IMR-90 (cell line): Measurements from ENCODE around the gene SLC25A2. TPM values are rescaled to one million over a fixed set of nuclear protein-coding genes. Genes with fewer than 3 reads are reported as not detected.

ENCODE experiments used
- ATAC-seq: fragments of 200-7000 bp; cut with Tn5 transposase; 2 replicates; pipeline ENCODE4 v1.9.1; 2020; ENCODE audit warnings: low read depth, mild to moderate bottlenecking, moderate library complexity
- BruUV-seq: library from RNA; stranded (reverse); fragments of 400-500 nt; replicated peaks from 2 replicates; lab custom pipeline; 2021; lab: Mats Ljungman, UMichigan
- CTCF ChIA-PET: fragments of 300-600 bp; formaldehyde crosslinking; extraction: SDS; loops from one replicate; lab custom pipeline; 2021; ENCODE audit warnings: antibody characterized with exemption; lab: Yijun Ruan, JAX
- POLR2A ChIA-PET: fragments of 300-600 bp; sonication (Branson Sonifier 250); formaldehyde crosslinking; loops from one replicate; lab custom pipeline; 2022; ENCODE audit warnings: antibody characterized with exemption; ENCODE audit not compliant: unreplicated experiment; lab: Charles Lee
- DNase-seq: peaks from one replicate; pipeline ENCODE4 v3.0.0; 2013
- H2AFZ ChIP-seq: replicated peaks from 2 replicates; pipeline ENCODE3; 2013; ENCODE audit warnings: low read length, mild to moderate bottlenecking; ENCODE audit not compliant: poor library complexity
- H2AK5ac ChIP-seq: 2 replicates; pipeline ENCODE4 v1.6.1; 2013; ENCODE audit warnings: low read depth, low read length, inconsistent platforms
- H2AK9ac ChIP-seq: replicated peaks from 2 replicates; pipeline ENCODE3; 2013; ENCODE audit warnings: mild to moderate bottlenecking, low read depth, low read length, moderate library complexity; ENCODE audit not compliant: poor library complexity
- H2BK120ac ChIP-seq: 2 replicates; pipeline ENCODE4 v1.6.1; 2013; ENCODE audit warnings: low read depth, low read length, inconsistent platforms
- H2BK15ac ChIP-seq: 3 replicates; pipeline ENCODE4 v1.6.1; 2013; ENCODE audit warnings: low read depth, low read length, inconsistent platforms
- H2BK20ac ChIP-seq: 2 replicates; pipeline ENCODE4 v1.6.1; 2013; ENCODE audit warnings: low read depth, mild to moderate bottlenecking, inconsistent platforms, low read length, moderate library complexity
- H2BK5ac ChIP-seq: 2 replicates; pipeline ENCODE4 v1.6.1; 2013; ENCODE audit warnings: mild to moderate bottlenecking, low read depth, low read length, inconsistent platforms; ENCODE audit not compliant: poor library complexity, severe bottlenecking
- H3K14ac ChIP-seq: replicated peaks from 2 replicates; pipeline ENCODE4 v1.6.1; 2013; ENCODE audit warnings: low read depth, low read length, inconsistent platforms
- H3K18ac ChIP-seq: 2 replicates; pipeline ENCODE4 v1.6.1; 2013; ENCODE audit warnings: low read depth, low read length, control low read depth
- H3K23ac ChIP-seq: 2 replicates; pipeline ENCODE4 v1.6.1; 2013; ENCODE audit warnings: low read depth, low read length, inconsistent platforms
- H3K27ac ChIP-seq: 2 replicates; pipeline ENCODE4 v1.5.1; 2013; ENCODE audit warnings: mild to moderate bottlenecking, control low read depth, low read length; ENCODE audit not compliant: insufficient read depth
- H3K27me3 ChIP-seq: 2 replicates; pipeline ENCODE4 v1.6.1; 2013; ENCODE audit warnings: low read length; ENCODE audit not compliant: control insufficient read depth, insufficient read depth
- H3K36me3 ChIP-seq: 2 replicates; pipeline ENCODE4 v1.6.1; 2013; ENCODE audit warnings: low read length, mixed read lengths; ENCODE audit not compliant: control insufficient read depth, insufficient read depth
- H3K4ac ChIP-seq: 2 replicates; pipeline ENCODE4 v1.6.1; 2013; ENCODE audit warnings: low read depth, low read length, inconsistent platforms
- H3K4me1 ChIP-seq: 2 replicates; pipeline ENCODE4 v1.6.1; 2013; ENCODE audit warnings: low read length, mixed read lengths; ENCODE audit not compliant: control insufficient read depth, insufficient read depth
- H3K4me2 ChIP-seq: 2 replicates; pipeline ENCODE4 v1.6.1; 2013; ENCODE audit warnings: low read depth, mild to moderate bottlenecking, control low read depth, low read length, moderate library complexity
- H3K4me3 ChIP-seq: 2 replicates; pipeline ENCODE4 v1.5.1; 2013; ENCODE audit warnings: low read depth, mild to moderate bottlenecking, control low read depth, low read length, moderate library complexity; ENCODE audit not compliant: insufficient read depth
- H3K56ac ChIP-seq: 2 replicates; pipeline ENCODE4 v1.6.1; 2013; ENCODE audit warnings: low read length, inconsistent platforms; ENCODE audit not compliant: insufficient read depth; ENCODE audit errors: extremely low read depth
- H3K79me1 ChIP-seq, 2 experiments: 2 replicates each; pipeline ENCODE4 v1.6.1; 2013; ENCODE audit warnings: low read length in 2 of 2, inconsistent platforms in 1 of 2, low read depth in 1 of 2
- H3K9ac ChIP-seq: 2 replicates; pipeline ENCODE4 v1.6.1; 2013; ENCODE audit warnings: low read depth, low read length, control low read depth
- H3K9me1 ChIP-seq: 2 replicates; pipeline ENCODE4 v1.6.1; 2013; ENCODE audit warnings: low read length, inconsistent platforms; ENCODE audit not compliant: insufficient read depth
- H3K9me3 ChIP-seq: 2 replicates; pipeline ENCODE4 v1.6.1; 2013; ENCODE audit warnings: low read length; ENCODE audit not compliant: control insufficient read depth, insufficient read depth
- H4K20me1 ChIP-seq: 2 replicates; pipeline ENCODE4 v1.6.1; 2013; ENCODE audit warnings: low read length, inconsistent platforms; ENCODE audit not compliant: insufficient read depth
- H4K5ac ChIP-seq: 2 replicates; pipeline ENCODE4 v1.6.1; 2013; ENCODE audit warnings: mild to moderate bottlenecking, low read depth, low read length, control low read depth
- H4K8ac ChIP-seq, 2 experiments: 2 replicates each; pipeline ENCODE4 v1.6.1; 2013; ENCODE audit warnings: low read depth in 2 of 2, low read length in 2 of 2, control low read depth in 1 of 2, inconsistent platforms in 1 of 2
- H4K91ac ChIP-seq: 2 replicates; pipeline ENCODE4 v1.6.1; 2013; ENCODE audit warnings: low read depth, low read length, inconsistent platforms; ENCODE audit not compliant: insufficient read depth
- BHLHE40 ChIP-seq: fragments of 150-350 bp; IDR thresholded peaks from 2 replicates; pipeline ENCODE4 v1.6.1; 2016; ENCODE audit warnings: mild to moderate bottlenecking, low read depth, low read length
- CEBPB ChIP-seq: IDR thresholded peaks from 2 replicates; pipeline ENCODE4 v1.6.1; 2012; ENCODE audit warnings: low read depth, low read length, improper control_type of control experiment
- CHD1 ChIP-seq: IDR thresholded peaks from 2 replicates; pipeline ENCODE4 v1.6.1; 2012; ENCODE audit warnings: low read depth, low read length, improper control_type of control experiment
- CTCF ChIP-seq: conservative IDR thresholded peaks from 2 replicates; pipeline ENCODE4 v1.5.1; 2012; ENCODE audit warnings: mild to moderate bottlenecking, low read depth, low read length, improper control_type of control experiment
- ELK1 ChIP-seq: fragments of 150-350 bp; IDR thresholded peaks from 2 replicates; pipeline ENCODE4 v1.6.1; 2016; ENCODE audit warnings: low read depth, mild to moderate bottlenecking, low read length, moderate library complexity, borderline replicate concordance
- FOS ChIP-seq: fragments of 150-350 bp; IDR thresholded peaks from 2 replicates; pipeline ENCODE4 v1.6.1; 2016; ENCODE audit warnings: low read depth, low read length
- MAFK ChIP-seq: IDR thresholded peaks from 2 replicates; pipeline ENCODE4 v1.6.1; 2012; ENCODE audit warnings: low read depth, low read length, improper control_type of control experiment
- MAZ ChIP-seq: IDR thresholded peaks from 2 replicates; pipeline ENCODE4 v1.6.1; 2012; ENCODE audit warnings: low read depth, mild to moderate bottlenecking, low read length, improper control_type of control experiment, moderate library complexity, borderline replicate concordance
- MXI1 ChIP-seq: IDR thresholded peaks from 2 replicates; pipeline ENCODE4 v1.6.1; 2012; ENCODE audit warnings: low read depth, mild to moderate bottlenecking, low read length, moderate library complexity, borderline replicate concordance
- NFE2L2 ChIP-seq: fragments of 150-350 bp; IDR thresholded peaks from 2 replicates; pipeline ENCODE4 v1.6.1; 2016; ENCODE audit warnings: low read depth, mild to moderate bottlenecking, low read length
- POLR2A ChIP-seq: IDR thresholded peaks from 2 replicates; pipeline ENCODE4 v1.6.1; 2012; ENCODE audit warnings: mild to moderate bottlenecking, low read depth, low read length
- RAD21 ChIP-seq: IDR thresholded peaks from 2 replicates; pipeline ENCODE4 v1.6.1; 2012; ENCODE audit warnings: low read length, improper control_type of control experiment
- RCOR1 ChIP-seq: IDR thresholded peaks from 2 replicates; pipeline ENCODE4 v1.6.1; 2012; ENCODE audit warnings: mild to moderate bottlenecking, low read length, improper control_type of control experiment; ENCODE audit not compliant: insufficient replicate concordance
- RFX5 ChIP-seq: IDR thresholded peaks from 2 replicates; pipeline ENCODE4 v1.8.0; 2012; ENCODE audit warnings: low read depth, mild to moderate bottlenecking, low read length, moderate library complexity
- SMC3 ChIP-seq: fragments of 150-350 bp; IDR thresholded peaks from 2 replicates; pipeline ENCODE4 v1.6.1; 2016; ENCODE audit warnings: low read depth, mild to moderate bottlenecking, antibody characterized with exemption, low read length, moderate library complexity
- USF2 ChIP-seq: fragments of 150-350 bp; IDR thresholded peaks from 2 replicates; pipeline ENCODE4 v1.6.1; 2017; ENCODE audit warnings: mild to moderate bottlenecking, antibody characterized with exemption, low read length, low read depth
- WGBS, 2 experiments: methylation state at CpG; one replicate each; pipeline versions ENCODE4 v1.1.5 to v1.1.7; 2013; ENCODE audit warnings: missing lambda C conversion rate in 2 of 2; ENCODE audit not compliant: insufficient read length in 1 of 2; ENCODE audit errors: extremely low coverage in 2 of 2; 5-methylcytosine and 5-hydroxymethylcytosine counted together
- dilution Hi-C: fragments of 300-500 bp; cut with HindIII; formaldehyde crosslinking; loops from one replicate; pipeline ENCODE4 v1.14.3; 2018; ENCODE audit warnings: low sequenced_read_pairs; ENCODE audit not compliant: unreplicated experiment
- in situ Hi-C: fragments of 300-500 bp; cut with MboI; formaldehyde crosslinking; loops from 3 replicates; pipeline ENCODE4 v1.14.3; 2019; ENCODE audit warnings: low sequenced_read_pairs, inconsistent platforms, mixed read lengths
- intact Hi-C: fragments of 100-400 bp; cut with micrococcal nuclease; formaldehyde crosslinking; loops from 2 replicates; pipeline ENCODE4 v1.10.0; 2022
- polyA plus RNA-seq, 3 experiments: library from polyadenylated mRNA; depleted of rRNA; stranded (reverse); fragments of >200 nt; gene quantifications; 2 replicates each; pipeline ENCODE4 v1.2.3, GENCODE V29; 2012; ENCODE audit warnings: low replicate concordance in 1 of 3
- total RNA-seq: library from RNA; depleted of rRNA; stranded (reverse); fragments of >200 nt; gene quantifications from 2 replicates; pipeline ENCODE4 v1.2.3, GENCODE V29; 2012

The SLC25A2 gene
- total and polyA plus RNA-seq, 2 of the 4 experiments (the other 2 are of a cell fraction): not detected

GRCh38 chr5:141306630-141307029 is 2.8 kb upstream of the SLC25A2 start:
- peaks cover 47% of the 10 kb centered on the region for H3K9me3 ChIP-seq
- H2BK5ac ChIP-seq: no peak overlapping the region
- no peaks in the 10 kb centered on the region for H3K27me3 ChIP-seq
- H3K4me2 ChIP-seq: no peak overlapping the region
- TF ChIP-seq NFE2L2 (no peak), CTCF (no peak), RFX5 (no peak), POLR2A (no peak), RAD21 (no peak), SMC3 (no peak), USF2 (no peak), BHLHE40 (no peak), MAZ (no peak), FOS (no peak), MXI1 (no peak), ELK1 (no peak), CHD1 (no peak), MAFK (no peak), CEBPB (no peak), RCOR1 (no peak)
- H2AK5ac ChIP-seq: no peak overlapping the region
- H3K79me1 ChIP-seq: no peaks in the 10 kb centered on the region
- no peak overlapping the region for H4K91ac ChIP-seq
- no peak for DNase-seq
- no peak overlapping the region for H3K23ac ChIP-seq
- no peaks in the 10 kb centered on the region for H3K36me3 ChIP-seq
- H3K4me1 ChIP-seq: no peaks in the 10 kb centered on the region
- no peak overlapping the region for H3K4me3 ChIP-seq
- ChIA-PET POLR2A (no interaction called here), CTCF (interaction anchor here (0.6 kb wide), 1 partner anchor 24 kb away, joined by 3 read pairs; the partner anchor contains the start of gene PCDHGA1)
- no peak overlapping the region for H2BK120ac ChIP-seq
- WGBS, 2 experiments: no CpG with 5 or more reads among the region's 1 CpG
- no peaks in the 10 kb centered on the region for H3K9me1 ChIP-seq
- H3K56ac ChIP-seq: no peak overlapping the region
- H4K8ac ChIP-seq: no peak overlapping the region
- no peak overlapping the region for H3K18ac ChIP-seq
- no peak overlapping the region for H2AK9ac ChIP-seq
- ATAC-seq: no peak
- H2AFZ ChIP-seq: no peak overlapping the region
- intact Hi-C loops: no loop called here
- no TSS peak for BruUV-seq
- no peak overlapping the region for H3K9ac ChIP-seq
- in situ Hi-C loops: no loop called here
- H2BK20ac ChIP-seq: no peak overlapping the region
- H3K4ac ChIP-seq: no peak overlapping the region
- no peak overlapping the region for H2BK15ac ChIP-seq
- H3K27ac ChIP-seq: no peak overlapping the region
- H4K5ac ChIP-seq: no peak overlapping the region
- no peak overlapping the region for H3K14ac ChIP-seq
- no peaks in the 10 kb centered on the region for H4K20me1 ChIP-seq
- dilution Hi-C loops: no loop called here
